ENCODE results near the gene TRAM2.

- TF ChIP-seq ZBTB7A (IDR thresholded peaks at IDR 0.05; ENCODE audit: low read depth), result no peak
- peak; percentile 45; the same call in 1 of the 2 replicates for TF ChIP-seq EP300 (IDR thresholded peaks at IDR 0.05; ENCODE audit: borderline replicate concordance)
- TF ChIP-seq CEBPB (IDR thresholded peaks at IDR 0.05), result no peak
- TF ChIP-seq NFIC (IDR thresholded peaks at IDR 0.05), result no peak
- TF ChIP-seq EGR1 (IDR thresholded peaks at IDR 0.05), result no peak
- TF ChIP-seq MAX (IDR thresholded peaks at IDR 0.05), result no peak
- no peak for TF ChIP-seq CREB1 (IDR thresholded peaks at IDR 0.05; ENCODE audit: low read depth)
- no peak for TF ChIP-seq TAF1 (IDR thresholded peaks at IDR 0.05; ENCODE audit: low read depth)
- no peak for TF ChIP-seq FOXM1 (IDR thresholded peaks at IDR 0.05; ENCODE audit: borderline replicate concordance, low read depth)
- TF ChIP-seq YY1 (IDR thresholded peaks at IDR 0.05; ENCODE audit: low read depth), result no peak
- TF ChIP-seq TEAD4 (IDR thresholded peaks at IDR 0.05), result no peak
Observed at GRCh38 chr6:52454556-52454955, 122.3 kb downstream of the TRAM2 start.

Data from Ishikawa (cell line).